ENCODE measurements around the gene PLEKHH1.

The PLEKHH1 gene

DNA sequence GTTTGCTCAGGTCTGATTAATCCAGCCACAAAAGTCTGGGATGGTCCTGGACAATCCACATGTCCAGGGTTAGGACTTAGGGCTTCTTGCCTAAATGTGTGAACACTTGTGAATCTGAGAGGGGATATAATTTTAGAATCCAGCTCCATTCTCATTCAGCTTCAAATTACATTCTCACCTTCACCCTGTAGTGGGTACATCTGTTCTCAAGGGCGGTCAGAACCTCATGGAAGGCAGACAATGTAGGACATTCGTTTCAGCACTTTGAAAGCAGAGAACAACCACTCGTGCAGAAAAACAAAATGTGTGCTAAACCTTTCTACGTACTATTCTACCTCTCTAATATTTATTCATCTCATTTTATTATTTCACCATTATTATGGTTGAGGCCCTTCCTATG lies 45.8 kb upstream of the PLEKHH1 start:
- Histone ChIP-seq H2AFZ (ENCODE audit: low read depth, low read length) (no peak overlapping the region), H3K36me3 (replicated peaks; ENCODE audit: low read depth, low read length) (peaks cover 13% of the 10 kb centered on the region), H3K4me2 (ENCODE audit: low read length) (no peak overlapping the region), H3K27me3 (ENCODE audit: low read depth, low read length) (peaks cover 67% of the 10 kb centered on the region), H3K27ac (ENCODE audit: low read length) (no peak overlapping the region), H4K20me1 (ENCODE audit: insufficient read depth, low read length) (peaks cover 9% of the 10 kb centered on the region; the same call in 1 of the 2 replicates), H3K9me3 (ENCODE audit: insufficient read depth, low read length) (peaks cover 14% of the 10 kb centered on the region; the same call in 1 of the 2 replicates), H3K4me3 (ENCODE audit: low read length) (no peak overlapping the region), H3K79me2 (ENCODE audit: low read length) (no peaks in the 10 kb centered on the region), H3K4me1 (ENCODE audit: low read length) (peaks cover 25% of the 10 kb centered on the region), H3K9ac (ENCODE audit: low read length) (no peak overlapping the region)
- no peak for TF ChIP-seq CTCF (IDR thresholded peaks at IDR 0.05; ENCODE audit: low read depth, low read length)
- no peak for TF ChIP-seq EZH2phosphoT487 (IDR thresholded peaks at IDR 0.05; ENCODE audit: low read depth)

DNA sequence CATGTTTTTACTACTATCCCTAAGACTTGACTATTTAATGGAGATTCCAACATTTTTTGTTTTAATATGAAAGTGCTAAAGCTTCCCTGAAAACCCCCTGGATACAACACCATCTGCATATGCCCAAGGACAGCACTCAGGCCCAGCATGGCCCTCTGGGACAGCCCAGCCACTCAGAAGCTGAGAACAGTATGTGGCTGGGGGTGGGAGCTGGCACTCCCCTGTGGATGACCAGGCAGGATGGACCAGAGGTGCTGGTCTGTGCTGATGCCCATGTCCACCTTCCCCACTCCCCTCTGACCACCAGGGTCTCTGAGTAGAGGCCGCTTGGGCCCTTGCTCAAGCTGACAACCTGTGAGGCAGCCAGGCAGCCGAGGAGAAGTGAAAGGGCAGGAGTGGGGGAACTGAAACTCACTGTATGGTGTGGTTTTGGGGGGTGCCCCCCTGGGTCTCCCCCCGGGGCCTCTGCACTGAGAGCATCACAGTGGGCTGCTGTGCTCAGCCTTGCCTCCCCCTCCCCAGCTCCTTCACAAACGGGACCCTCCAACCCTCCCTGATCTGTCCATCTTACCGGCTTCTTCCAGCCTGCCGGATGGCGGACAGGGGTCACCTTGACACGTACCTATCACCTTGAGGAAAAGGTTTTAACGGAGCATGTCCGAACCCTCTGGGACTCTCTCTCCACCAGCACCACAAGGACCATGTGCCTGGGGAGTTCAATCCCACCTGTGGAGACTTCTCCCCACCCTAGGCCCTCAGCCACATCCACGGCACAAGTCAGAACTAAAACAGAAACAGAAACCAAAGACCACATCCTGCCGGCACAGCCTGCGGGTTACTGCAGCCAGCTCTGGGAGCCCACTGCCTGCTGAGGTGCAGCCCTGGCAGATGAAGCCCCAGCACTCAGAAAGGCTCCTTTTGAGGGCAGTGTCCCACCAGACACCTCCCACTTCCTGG lies 44.9 kb upstream of the PLEKHH1 start, which contains the start of gene TMEM229B:
Gene TMEM229B (minus strand): TSS at position 785 of the 957 bp plus-strand sequence. CDS start 14,798 bp downstream, outside the sequence.
- Histone ChIP-seq H2AFZ (ENCODE audit: low read depth, low read length) (no peak within 1 kb of the TSS), H3K4me3 (ENCODE audit: low read length) (peak within 1 kb of the TSS; percentile 72)

DNA sequence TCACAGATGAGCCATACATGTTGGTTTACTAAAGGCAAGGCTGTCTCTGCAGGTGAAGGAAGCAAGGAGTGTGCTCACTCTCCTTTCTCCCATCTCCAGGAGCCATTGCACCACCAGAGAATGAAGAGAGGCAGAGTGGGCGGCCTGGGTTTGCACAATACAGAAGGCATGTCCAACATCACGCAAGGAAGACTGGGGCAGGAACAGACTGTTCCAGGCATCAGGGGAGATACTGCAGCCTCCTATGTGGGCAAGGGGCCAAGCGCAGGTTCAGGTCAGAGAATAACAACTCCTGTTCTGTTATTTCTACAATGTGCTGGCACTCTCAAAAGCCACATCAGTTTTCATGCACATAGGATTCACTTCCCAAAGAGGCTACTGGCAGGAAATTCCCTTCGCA lies 42.9 kb upstream of the PLEKHH1 start:
- Histone ChIP-seq H2AFZ (ENCODE audit: low read depth, low read length) (no peak overlapping the region), H3K27ac (ENCODE audit: low read length) (no peak overlapping the region), H3K9ac (ENCODE audit: low read length) (no peak overlapping the region), H3K79me2 (ENCODE audit: low read length) (no peaks in the 10 kb centered on the region), H4K20me1 (ENCODE audit: insufficient read depth, low read length) (peaks cover 7% of the 10 kb centered on the region; the same call in 1 of the 2 replicates), H3K4me1 (ENCODE audit: low read length) (peaks cover 32% of the 10 kb centered on the region), H3K27me3 (ENCODE audit: low read depth, low read length) (peaks cover 51% of the 10 kb centered on the region), H3K36me3 (replicated peaks; ENCODE audit: low read depth, low read length) (peaks cover 30% of the 10 kb centered on the region), H3K9me3 (ENCODE audit: insufficient read depth, low read length) (peaks cover 36% of the 10 kb centered on the region; the same call in 1 of the 2 replicates), H3K4me3 (ENCODE audit: low read length) (no peak overlapping the region), H3K4me2 (ENCODE audit: low read length) (no peak overlapping the region)
- no peak for TF ChIP-seq CTCF (IDR thresholded peaks at IDR 0.05; ENCODE audit: low read depth, low read length)
- no peak for TF ChIP-seq EZH2phosphoT487 (IDR thresholded peaks at IDR 0.05; ENCODE audit: low read depth)

More for the DNA sequence above, 44.9 kb upstream of the PLEKHH1 start, which contains the start of gene TMEM229B:
- peaks cover 65% of the 10 kb centered on the region for H3K27me3 ChIP-seq (ENCODE audit: low read depth, low read length)
- H3K4me1 ChIP-seq (ENCODE audit: low read length), result peaks cover 32% of the 10 kb centered on the region
- peaks cover 7% of the 10 kb centered on the region; the same call in 1 of the 2 replicates for H4K20me1 ChIP-seq (ENCODE audit: insufficient read depth, low read length)
- H3K27ac ChIP-seq (ENCODE audit: low read length), result peak within 1 kb of the TSS; percentile 85
- no peaks in the 10 kb centered on the region for H3K79me2 ChIP-seq (ENCODE audit: low read length)
- peaks cover 23% of the 10 kb centered on the region; the same call in 1 of the 2 replicates for H3K9me3 ChIP-seq (ENCODE audit: insufficient read depth, low read length)
- no peak for TF ChIP-seq CTCF (IDR thresholded peaks at IDR 0.05; ENCODE audit: low read depth, low read length)
- 0 out of 2 replicates have a peak, but pooled peaks have one; percentile 58 for TF ChIP-seq EZH2phosphoT487 (IDR thresholded peaks at IDR 0.05; ENCODE audit: low read depth)
- H3K9ac ChIP-seq (ENCODE audit: low read length), result peak within 1 kb of the TSS; percentile 63; the same call in 1 of the 2 replicates
- peaks cover 19% of the 10 kb centered on the region for H3K36me3 ChIP-seq (replicated peaks; ENCODE audit: low read depth, low read length)
- peak within 1 kb of the TSS; percentile 93 for H3K4me2 ChIP-seq (ENCODE audit: low read length)

DNA sequence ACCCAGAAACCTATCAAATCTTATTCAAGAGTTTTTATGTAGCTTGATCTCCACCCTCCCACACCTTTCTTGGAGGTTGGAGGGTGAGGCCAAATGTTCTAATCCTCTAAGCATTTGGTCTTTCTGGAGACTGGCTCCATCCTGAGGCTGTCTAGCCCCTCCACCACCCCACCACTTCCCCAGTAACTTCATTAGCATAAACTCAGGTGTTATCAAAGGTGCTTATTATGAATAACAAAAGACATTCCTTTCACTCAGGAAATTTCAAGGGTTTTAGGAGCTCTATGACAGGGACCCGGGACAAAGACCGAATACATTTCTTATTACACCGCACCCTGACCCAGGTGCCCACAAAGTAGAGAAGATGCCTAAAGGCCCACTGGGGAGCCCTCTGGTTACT lies 41.8 kb upstream of the PLEKHH1 start:
- H3K4me2 ChIP-seq (ENCODE audit: low read length), result no peak overlapping the region
- peaks cover 36% of the 10 kb centered on the region; the same call in 1 of the 2 replicates for H3K9me3 ChIP-seq (ENCODE audit: insufficient read depth, low read length)
- H4K20me1 ChIP-seq (ENCODE audit: insufficient read depth, low read length), result peaks cover 7% of the 10 kb centered on the region; the same call in 1 of the 2 replicates
- H3K4me1 ChIP-seq (ENCODE audit: low read length), result peaks cover 32% of the 10 kb centered on the region
- no peak overlapping the region for H3K4me3 ChIP-seq (ENCODE audit: low read length)
- TF ChIP-seq EZH2phosphoT487 (IDR thresholded peaks at IDR 0.05; ENCODE audit: low read depth) (no peak), CTCF (IDR thresholded peaks at IDR 0.05; ENCODE audit: low read depth, low read length) (no peak)
- no peak overlapping the region for H2AFZ ChIP-seq (ENCODE audit: low read depth, low read length)
- no peak overlapping the region for H3K27ac ChIP-seq (ENCODE audit: low read length)
- no peak overlapping the region for H3K9ac ChIP-seq (ENCODE audit: low read length)
- H3K36me3 ChIP-seq (replicated peaks; ENCODE audit: low read depth, low read length), result peaks cover 30% of the 10 kb centered on the region
- no peaks in the 10 kb centered on the region for H3K79me2 ChIP-seq (ENCODE audit: low read length)
- H3K27me3 ChIP-seq (ENCODE audit: low read depth, low read length), result peaks cover 45% of the 10 kb centered on the region
